ENCODE measurements around the gene CHRNG.

Gene CHRNG

DNA sequence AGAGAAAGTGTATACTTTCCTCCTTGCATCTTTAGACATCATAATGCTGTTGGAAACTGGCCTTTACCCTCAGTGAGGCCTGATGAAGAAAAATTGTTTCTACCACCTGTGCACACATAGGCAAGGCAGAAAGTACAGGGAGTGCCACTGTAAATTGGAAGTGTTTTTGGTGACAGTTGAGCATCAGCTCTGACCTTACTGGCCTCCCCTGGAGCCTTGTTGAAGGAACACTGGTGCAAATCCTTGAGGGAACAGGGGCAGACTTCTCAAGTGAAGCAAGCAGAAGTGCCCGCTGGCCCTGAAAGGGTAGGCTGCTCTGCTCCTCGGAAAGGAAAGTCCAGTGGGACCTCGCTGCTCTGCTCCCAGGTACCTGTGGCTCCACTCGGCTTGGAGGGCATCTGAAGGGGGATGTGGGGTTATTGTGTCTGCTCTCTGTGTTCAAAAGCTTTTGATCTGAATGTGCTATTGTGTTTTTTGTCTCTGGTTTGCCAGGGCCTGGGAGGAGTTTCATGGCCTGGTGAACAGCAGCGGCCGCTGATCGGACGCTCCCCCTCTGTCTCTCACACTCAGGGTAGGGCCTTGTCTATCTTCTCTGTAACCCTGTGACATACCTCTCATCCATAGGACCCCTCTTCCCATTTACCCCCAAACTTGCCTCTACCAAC is 34.4 kb downstream of the CHRNG start:
- FAIRE-seq, result no peak
- no peak for DNase-seq (ENCODE audit: insufficient read length, low spot score)

DNA sequence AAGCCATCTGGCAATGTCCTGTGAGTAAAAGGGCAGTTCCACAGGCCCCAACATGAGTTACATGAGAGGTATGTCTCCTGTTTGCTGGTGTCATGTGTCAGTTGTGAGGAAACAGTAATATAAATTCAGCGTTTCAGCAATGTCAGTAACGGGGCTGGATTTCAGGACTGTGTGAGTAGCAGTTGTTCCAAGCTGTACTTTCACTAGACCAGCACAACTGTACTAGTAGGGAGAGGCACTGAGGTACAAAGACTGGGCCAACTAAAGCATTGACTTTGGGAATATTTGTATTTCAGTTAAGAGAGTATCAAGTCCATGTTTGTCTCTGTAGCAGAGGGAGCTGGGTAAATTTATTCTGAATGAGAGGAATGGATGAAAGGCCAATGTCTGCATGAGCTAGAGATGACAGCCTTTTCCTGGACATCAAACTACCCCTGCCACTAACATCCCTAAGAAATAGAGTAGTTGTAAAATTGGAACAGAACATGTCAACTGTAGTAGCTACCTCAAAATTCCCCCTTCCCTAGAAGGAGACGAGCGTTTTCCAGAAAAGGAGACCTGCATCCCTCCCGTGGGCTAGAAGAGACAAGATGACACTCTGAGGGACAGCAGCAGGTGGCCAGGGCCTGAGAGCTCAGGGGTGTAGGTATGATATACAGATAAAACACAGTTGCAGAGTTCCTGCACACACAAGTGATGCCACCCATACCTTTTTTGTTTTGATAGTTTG is 35.3 kb downstream of the CHRNG start:
- FAIRE-seq (peak; percentile 40), DNase-seq (ENCODE audit: insufficient read length, low spot score) (peak; percentile 48)

GRCh38 chr2:232575404-232575746 is 35.9 kb downstream of the CHRNG start:
- DNase-seq (ENCODE audit: insufficient read length, low spot score), result no peak

GRCh38 chr2:232576995-232577394 is 37.5 kb downstream of the CHRNG start:
- DNase-seq (ENCODE audit: insufficient read length, low spot score), result peak; percentile 30
- FAIRE-seq, result peak; percentile 42

More at GRCh38 chr2:232575404-232575746, 35.9 kb downstream of the CHRNG start:
- no peak for FAIRE-seq

- FAIRE-seq (no peak), DNase-seq (ENCODE audit: insufficient read length, low spot score) (no peak)
Measured at GRCh38 chr2:232577841-232578240, 38.3 kb downstream of the CHRNG start.

- no peak for DNase-seq (ENCODE audit: insufficient read length, low spot score)
- no peak for FAIRE-seq
Measured at GRCh38 chr2:232578626-232579025, 39.1 kb downstream of the CHRNG start.

GRCh38 chr2:232580648-232580981 is 41.1 kb downstream of the CHRNG start:
- FAIRE-seq, result no peak
- DNase-seq (ENCODE audit: insufficient read length, low spot score), result no peak

DNA sequence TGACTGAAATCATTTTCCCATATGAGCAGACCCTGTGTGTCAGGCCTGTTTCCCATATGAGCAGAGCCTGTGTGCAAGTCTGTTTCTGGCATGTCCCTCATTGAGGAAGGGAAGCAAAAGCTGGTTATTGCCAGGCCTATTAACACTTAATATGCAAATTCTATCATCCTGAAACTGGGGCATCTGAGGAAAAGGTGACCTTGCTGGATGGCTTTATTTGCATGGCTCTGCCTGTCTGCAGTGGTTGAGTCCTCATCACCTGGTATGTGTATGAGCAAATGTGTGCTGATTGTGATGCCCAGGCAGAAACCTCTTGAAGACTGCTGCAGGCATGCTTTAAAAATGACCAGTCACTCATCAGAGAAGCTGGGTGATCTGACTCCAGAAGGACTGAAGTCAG is 42.2 kb downstream of the CHRNG start:
- no peak for DNase-seq (ENCODE audit: insufficient read length, low spot score)
- FAIRE-seq, result no peak

DNA sequence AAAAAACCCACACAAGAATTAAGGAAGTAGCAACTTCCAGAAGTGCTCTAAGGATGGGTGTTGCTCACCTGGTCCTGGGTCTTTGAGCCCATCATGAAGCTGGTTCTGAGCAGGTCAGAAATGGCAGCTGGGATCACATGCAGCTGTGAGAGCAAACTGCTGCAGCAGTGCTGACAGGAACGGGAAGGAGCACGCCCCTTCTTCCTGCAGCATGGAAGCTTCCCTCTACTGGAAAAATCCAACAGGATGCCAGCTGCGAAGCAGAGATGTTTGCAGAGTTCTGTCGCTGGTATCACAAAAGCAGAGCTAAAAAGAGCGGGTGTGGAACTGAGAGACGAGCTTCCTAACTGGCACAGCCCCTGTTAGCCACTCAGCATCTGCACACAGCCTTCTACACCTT is 44.7 kb downstream of the CHRNG start:
- FAIRE-seq (no peak), DNase-seq (ENCODE audit: insufficient read length, low spot score) (no peak)

DNA sequence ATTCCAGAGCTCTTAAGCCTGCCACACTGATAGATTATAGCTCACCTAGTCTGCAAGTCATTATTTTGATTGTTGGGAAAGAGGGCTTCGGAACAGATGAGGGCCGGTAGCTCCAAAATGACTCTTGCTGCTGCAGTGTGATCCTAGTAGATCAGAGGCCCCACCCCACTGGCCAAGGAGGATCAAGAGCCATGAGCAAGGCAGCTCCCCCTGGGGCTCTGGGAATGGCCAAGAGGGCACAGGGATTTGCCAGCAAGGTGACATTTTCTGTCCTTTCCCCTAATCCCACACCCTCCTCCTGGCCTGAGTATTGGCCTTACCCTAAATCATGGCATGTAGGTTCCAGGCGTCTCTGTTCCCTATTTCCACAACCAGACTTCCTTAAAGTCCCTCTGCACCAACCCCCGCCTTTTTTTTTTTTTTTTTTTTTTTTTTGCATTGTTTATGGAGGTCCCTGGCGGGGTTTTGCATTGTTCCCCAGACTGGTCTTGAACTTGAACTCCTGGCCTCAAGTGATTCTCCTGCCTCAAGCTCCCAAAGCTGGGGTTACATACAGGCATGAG is 47.5 kb downstream of the CHRNG start:
- FAIRE-seq, result no peak
- DNase-seq (ENCODE audit: insufficient read length, low spot score), result no peak

GRCh38 chr2:232587512-232587911 is 48.0 kb downstream of the CHRNG start:
- no peak for FAIRE-seq

DNA sequence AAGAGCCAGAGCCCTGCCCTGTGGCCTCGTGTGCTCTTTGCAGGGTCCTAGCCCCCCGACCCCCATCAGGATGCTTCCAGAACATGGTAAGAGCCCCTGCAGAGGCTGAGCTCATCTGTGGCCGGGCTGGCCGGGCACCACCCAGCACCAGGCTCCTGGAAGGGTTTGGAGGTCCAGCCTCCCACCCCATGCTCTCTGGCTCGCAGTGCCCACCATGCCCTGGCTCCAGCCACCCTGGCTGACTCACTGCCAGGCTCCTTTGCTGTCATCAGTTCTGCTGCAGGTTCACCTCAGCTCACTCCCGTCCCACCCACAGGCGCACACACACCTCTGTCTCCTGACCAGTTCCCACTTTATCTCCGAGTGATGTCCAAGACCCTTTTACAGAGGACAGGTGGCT is 48.5 kb downstream of the CHRNG start:
- FAIRE-seq (no peak), DNase-seq (ENCODE audit: insufficient read length, low spot score) (no peak)

More at GRCh38 chr2:232587512-232587911, 48.0 kb downstream of the CHRNG start:
- no peak for DNase-seq (ENCODE audit: insufficient read length, low spot score)

DNA sequence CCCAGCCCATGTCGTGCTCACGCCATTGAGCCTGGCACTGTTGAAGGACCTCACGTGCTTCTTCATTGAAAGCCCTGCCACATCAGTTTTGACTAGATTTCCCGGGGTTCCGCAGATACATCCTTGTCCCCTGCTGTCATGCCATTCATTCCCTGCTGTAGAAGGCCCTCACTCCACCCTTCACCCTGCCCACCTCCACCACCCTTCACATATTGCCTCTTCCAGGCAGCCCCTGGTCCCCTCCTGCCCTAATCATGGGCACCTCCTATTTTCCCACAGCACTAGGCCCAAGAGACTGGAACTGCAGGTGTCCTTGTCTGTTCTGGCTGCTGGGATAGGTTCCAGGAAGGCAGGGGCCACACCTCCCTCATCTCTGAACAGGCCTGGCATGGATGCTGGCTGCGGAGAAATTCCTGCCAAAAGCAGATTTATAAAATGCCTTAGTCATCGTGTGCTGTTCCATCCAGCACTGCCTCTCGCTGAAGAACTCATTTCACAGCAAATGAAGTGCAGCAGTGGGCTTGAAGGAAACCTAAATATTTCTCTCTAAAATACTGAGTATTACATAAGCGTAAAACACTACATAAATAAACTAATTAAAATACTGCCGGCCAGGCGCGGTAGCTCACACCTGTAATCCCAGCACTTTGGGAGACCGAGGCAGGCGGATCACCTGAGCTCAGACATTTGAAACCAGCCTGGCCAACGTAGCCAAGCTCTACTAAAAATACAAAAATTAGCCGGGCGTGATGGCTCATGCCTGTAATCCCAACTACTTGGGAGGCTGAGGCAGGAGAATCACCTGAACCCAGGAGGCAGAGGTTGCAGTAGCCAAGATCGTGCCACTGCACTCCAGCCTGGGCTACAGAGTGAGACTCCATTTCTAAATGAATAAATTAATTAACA is 49.4 kb downstream of the CHRNG start:
- FAIRE-seq, result no peak
- DNase-seq (ENCODE audit: insufficient read length, low spot score), result no peak

GRCh38 chr2:232592772-232593395 is 53.4 kb downstream of the CHRNG start:
- DNase-seq (ENCODE audit: insufficient read length, low spot score) (no peak), FAIRE-seq (no peak)

GRCh38 chr2:232593982-232594381 is 54.5 kb downstream of the CHRNG start:
- FAIRE-seq, result no peak
- no peak for DNase-seq (ENCODE audit: insufficient read length, low spot score)

All from HTR-8/SVneo (cell line).